Aorta (tissue), 5 donors: ENCODE data around the gene CENPP. TPM values are rescaled to one million over a fixed set of nuclear protein-coding genes. Genes with fewer than 3 reads are reported as not detected.
A peak's percentile ranks its signal among the peaks of the same experiment; 100 is the strongest.

Experiments
- ATAC-seq: fragments of 200-7000 bp; cut with Tn5 transposase; one replicate; pipeline ENCODE4 v1.9.1; 2022; ENCODE audit warnings: moderate library complexity; ENCODE audit not compliant: low FRiP score
- DNase-seq, 2 donors: peaks; one replicate each; pipeline ENCODE4 v3.0.0-alpha.2; 2020
- H3K27ac ChIP-seq, 2 donors: one replicate each; pipeline ENCODE4 v1.5.1; 2013; ENCODE audit warnings: low read length in 2 of 2, mild to moderate bottlenecking in 2 of 2, moderate library complexity in 2 of 2, control low read depth in 1 of 2, inconsistent platforms in 1 of 2, low read depth in 1 of 2
- H3K27me3 ChIP-seq, 2 donors: one replicate each; pipeline ENCODE4 v1.6.1; 2013; ENCODE audit warnings: control low read depth in 1 of 2, low read length in 1 of 2, mild to moderate bottlenecking in 1 of 2, moderate library complexity in 1 of 2; ENCODE audit not compliant: insufficient read depth in 2 of 2, control insufficient read depth in 1 of 2
- H3K36me3 ChIP-seq, 2 donors: one replicate each; pipeline ENCODE4 v1.6.1; 2013; ENCODE audit warnings: control low read depth in 1 of 2, low read length in 1 of 2, mild to moderate bottlenecking in 1 of 2; ENCODE audit not compliant: insufficient read depth in 2 of 2, control insufficient read depth in 1 of 2
- H3K4me1 ChIP-seq, 2 donors: one replicate each; pipeline ENCODE4 v1.6.1; 2013; ENCODE audit warnings: low read length in 2 of 2, control low read depth in 1 of 2, mild to moderate bottlenecking in 1 of 2, moderate library complexity in 1 of 2; ENCODE audit not compliant: insufficient read depth in 2 of 2, control insufficient read depth in 1 of 2
- H3K4me3 ChIP-seq, 2 donors: one replicate each; pipeline ENCODE4 v1.5.1; 2013; ENCODE audit warnings: low read length in 2 of 2, control low read depth in 1 of 2, mild to moderate bottlenecking in 1 of 2
- H3K9me3 ChIP-seq: one replicate; pipeline ENCODE4 v1.6.1; 2013; ENCODE audit warnings: mild to moderate bottlenecking, low read length; ENCODE audit not compliant: control insufficient read depth
- WGBS, 2 donors: extraction: QIAGEN DNeasy Blood & Tissue Kit; methylation state at CpG; one replicate each; pipeline ENCODE4 v1.1.7; 2013; 5-methylcytosine and 5-hydroxymethylcytosine counted together
- intact Hi-C, 2 donors: fragments of 100-400 bp; cut with DNase I; formaldehyde crosslinking; loops; one replicate each; pipeline versions ENCODE4 v1.14.2 to v1.15.0; 2022
- microRNA-seq, 2 donors: library from miRNA; unstranded; fragments of <30 nt; microRNA quantifications; one replicate each; pipeline ENCODE4 v1.2.0, GENCODE V29; 2020
- polyA plus RNA-seq, 2 donors: library from polyadenylated mRNA; stranded (reverse); fragments of 200-250 nt; gene quantifications; one replicate each; pipeline ENCODE4 v1.2.3, GENCODE V29; 2013
- total RNA-seq, 2 donors: library from RNA; stranded (reverse); fragmentation: NEBNext Ultra II Directional; extraction: Animal tissue kit (Norgen Biotek cat#: 25700); gene quantifications; one replicate each; pipeline ENCODE4 v1.2.1, GENCODE V29; 2021
- donor health status: healthy with polysubstance abuse.
- donor health status: Bipolar disorder and iron deficiency.
- donor health status: DM: no; HTN: no; CAD: no.
- donor health status: DM: no; HTN: no; CAD: no.
- donor health status: DM: yes; HTN: yes; CAD: no.

Gene CENPP
- total and polyA plus RNA-seq, 4 donors, result 0.50 to 11.1 (median 4.3) TPM

- no peaks in the 10 kb centered on the region for H3K9me3 ChIP-seq
- no peaks in the 10 kb centered on the region for H3K27me3 ChIP-seq
- no peaks in the 10 kb centered on the region for H3K4me1 ChIP-seq
- H3K4me3 ChIP-seq, result no peak overlapping the region
- H3K36me3 ChIP-seq, result peaks cover 0 to 3% of the 10 kb centered on the region in 2 donors
- no peak overlapping the region for H3K27ac ChIP-seq
- ATAC-seq (no peak), DNase-seq (peak; percentile 33 to 55)
- intact Hi-C loops, result no loop called here
- WGBS, 2 donors, result 67 to 76% methylated on average over 13 of the region's 13 CpGs
Observed at GRCh38 chr9:92664394-92665152, 338.8 kb downstream of the CENPP start.

- no peaks in the 10 kb centered on the region for H3K27me3 ChIP-seq
- H3K36me3 ChIP-seq, result peaks cover 0 to 3% of the 10 kb centered on the region in 2 donors
- intact Hi-C loops, result no loop called here
- H3K27ac ChIP-seq, result no peak overlapping the region
- no peaks in the 10 kb centered on the region for H3K9me3 ChIP-seq
- H3K4me3 ChIP-seq, result no peak overlapping the region
- 87 to 94% methylated on average over 3 of the region's 3 CpGs for WGBS, 2 donors
- ATAC-seq (no peak), DNase-seq (no peak)
- H3K4me1 ChIP-seq, result no peaks in the 10 kb centered on the region
Observed at GRCh38 chr9:92665836-92666235, 340.1 kb downstream of the CENPP start.

GRCh38 chr9:92666236-92666635, 340.5 kb downstream of the CENPP start:
- Histone ChIP-seq H3K36me3 (peaks cover 0 to 3% of the 10 kb centered on the region in 2 donors), H3K27ac (no peak overlapping the region), H3K9me3 (no peaks in the 10 kb centered on the region), H3K27me3 (no peaks in the 10 kb centered on the region), H3K4me3 (no peak overlapping the region), H3K4me1 (peaks cover 0 to 2% of the 10 kb centered on the region in 2 donors)
- no peak for ATAC-seq
- WGBS, 2 donors, result 68 to 72% methylated on average over 6 of the region's 6 CpGs
- intact Hi-C loops, result no loop called here
- peak; percentile 31 to 35 for DNase-seq

GRCh38 chr9:92666912-92667532, 341.3 kb downstream of the CENPP start:
- intact Hi-C loops, result no loop called here
- no peak for ATAC-seq
- H3K27me3 ChIP-seq, result no peaks in the 10 kb centered on the region
- H3K27ac ChIP-seq, result no peak overlapping the region
- H3K4me1 ChIP-seq, result peaks cover 0 to 2% of the 10 kb centered on the region in 2 donors
- 78 to 89% methylated on average over 8 of the region's 8 CpGs for WGBS, 2 donors
- H3K4me3 ChIP-seq, result no peak overlapping the region
- no peak for DNase-seq
- no peaks in the 10 kb centered on the region for H3K9me3 ChIP-seq
- peaks cover 0 to 3% of the 10 kb centered on the region in 2 donors for H3K36me3 ChIP-seq

- peaks cover 0 to 3% of the 10 kb centered on the region in 2 donors for H3K36me3 ChIP-seq
- intact Hi-C loops, result no loop called here
- DNase-seq, result peak in 1 of 2 donors; percentile 79
- H3K27me3 ChIP-seq, result no peaks in the 10 kb centered on the region
- peak overlapping the region; percentile 65 to 75 for H3K4me3 ChIP-seq
- peak overlapping the region in 1 of 2 donors; percentile 3 for H3K27ac ChIP-seq
- 16% methylated on average over 14 of the region's 14 CpGs for WGBS, 2 donors
- ATAC-seq, result no peak
- no peaks in the 10 kb centered on the region for H3K9me3 ChIP-seq
- H3K4me1 ChIP-seq, result peaks cover 0 to 2% of the 10 kb centered on the region in 2 donors
Observed at GRCh38 chr9:92668746-92669526, 343.2 kb downstream of the CENPP start.

GRCh38 chr9:92669527-92669889, 343.8 kb downstream of the CENPP start:
- Histone ChIP-seq H3K4me1 (peaks cover 0 to 2% of the 10 kb centered on the region in 2 donors), H3K36me3 (peaks cover 0 to 3% of the 10 kb centered on the region in 2 donors), H3K4me3 (peak overlapping the region; percentile 65 to 75), H3K9me3 (no peaks in the 10 kb centered on the region), H3K27me3 (no peaks in the 10 kb centered on the region), H3K27ac (peak overlapping the region in 1 of 2 donors; percentile 70)
- 1 to 2% methylated on average over 29 of the region's 29 CpGs for WGBS, 2 donors
- DNase-seq (peak; percentile 63 to 84), ATAC-seq (peak; percentile 55)
- intact Hi-C loops, result no loop called here

Small RNA genes within 50 kb of the gene (microRNA-seq; reads per million reads assigned to microRNA genes)
- 2.4 to 4.0 reads per million in 2 donors for gene MIR3651
- gene MIR4670, result 0 reads per million in 2 donors

Other genes with a start within 250 kb of the CENPP start
- 10 to 100 TPM; 48.1 to 52.2 TPM for gene SPTLC1, start 210.5 kb upstream of the CENPP start, total RNA-seq
- 10 to 100 TPM; 22.7 to 39.7 TPM for gene SPTLC1, start 210.5 kb upstream of the CENPP start, polyA plus RNA-seq
- gene IARS1, start 32.3 kb upstream of the CENPP start, total RNA-seq, result 10 to 100 TPM; 71.7 to 82.1 TPM
- 10 to 100 TPM; 16.5 to 23.3 TPM for gene IARS1, start 32.3 kb upstream of the CENPP start, polyA plus RNA-seq
- gene NOL8, start 603 bp upstream of the CENPP start, total RNA-seq, result 10 to 100 TPM; 29.7 to 43.1 TPM
- gene NOL8, start 603 bp upstream of the CENPP start, polyA plus RNA-seq, result 10 to 100 TPM; 14.4 to 22.4 TPM
- 100 to 1,000 TPM; 175 to 318 TPM for gene OGN, start 78.6 kb downstream of the CENPP start, total RNA-seq
- gene OGN, start 78.6 kb downstream of the CENPP start, polyA plus RNA-seq, result 100 to 1,000 TPM; 235 to 803 TPM
- 10 to 100 TPM; 36.4 to 43.3 TPM for gene OMD, start 98.5 kb downstream of the CENPP start, total RNA-seq
- gene OMD, start 98.5 kb downstream of the CENPP start, polyA plus RNA-seq, result 100 to 1,000 TPM; 156 to 176 TPM
- gene ASPN, start 156.6 kb downstream of the CENPP start, total RNA-seq, result 100 to 1,000 TPM in 1 of 2 donors, 10 to 100 TPM in 1; 79.8 to 113 TPM
- 100 to 1,000 TPM in 1 of 2 donors, 10 to 100 TPM in 1; 82.1 to 227 TPM for gene ASPN, start 156.6 kb downstream of the CENPP start, polyA plus RNA-seq
- 10 to 100 TPM; 54.6 to 65.6 TPM for gene ECM2, start 210.0 kb downstream of the CENPP start, total RNA-seq
- gene ECM2, start 210.0 kb downstream of the CENPP start, polyA plus RNA-seq, result 100 to 1,000 TPM in 1 of 2 donors, 10 to 100 TPM in 1; 47.8 to 102 TPM